Muscle layer of colon (tissue), 2 donors: ENCODE results near the gene RSRP1.

Experiments
- H3K27ac ChIP-seq: one replicate; pipeline ENCODE4 v1.7.0; 2013; ENCODE audit warnings: low read depth, mild to moderate bottlenecking, low read length, moderate library complexity
- H3K27me3 ChIP-seq, 2 donors: one replicate each; pipeline ENCODE4 v1.7.0; 2013; ENCODE audit warnings: low read length in 2 of 2, mild to moderate bottlenecking in 2 of 2; ENCODE audit not compliant: insufficient read depth in 2 of 2, control insufficient read depth in 1 of 2
- H3K36me3 ChIP-seq: one replicate; pipeline ENCODE4 v1.7.0; 2013; ENCODE audit warnings: mild to moderate bottlenecking, low read length; ENCODE audit not compliant: insufficient read depth
- H3K4me1 ChIP-seq: one replicate; pipeline ENCODE4 v1.7.0; 2013; ENCODE audit warnings: mild to moderate bottlenecking, low read length; ENCODE audit not compliant: insufficient read depth
- H3K4me3 ChIP-seq, 2 donors: one replicate each; pipeline ENCODE4 v1.7.0; 2013; ENCODE audit warnings: low read length in 2 of 2, low read depth in 1 of 2, mild to moderate bottlenecking in 1 of 2, moderate library complexity in 1 of 2
- H3K9ac ChIP-seq: one replicate; pipeline ENCODE4 v1.7.0; 2013; ENCODE audit warnings: low read length
- H3K9me3 ChIP-seq: one replicate; pipeline ENCODE4 v1.7.0; 2013; ENCODE audit warnings: mild to moderate bottlenecking, low read length
- donor health status: abdominal sarcoma.
- donor health status: Adenocarcinoma of cecum.

Gene RSRP1

DNA sequence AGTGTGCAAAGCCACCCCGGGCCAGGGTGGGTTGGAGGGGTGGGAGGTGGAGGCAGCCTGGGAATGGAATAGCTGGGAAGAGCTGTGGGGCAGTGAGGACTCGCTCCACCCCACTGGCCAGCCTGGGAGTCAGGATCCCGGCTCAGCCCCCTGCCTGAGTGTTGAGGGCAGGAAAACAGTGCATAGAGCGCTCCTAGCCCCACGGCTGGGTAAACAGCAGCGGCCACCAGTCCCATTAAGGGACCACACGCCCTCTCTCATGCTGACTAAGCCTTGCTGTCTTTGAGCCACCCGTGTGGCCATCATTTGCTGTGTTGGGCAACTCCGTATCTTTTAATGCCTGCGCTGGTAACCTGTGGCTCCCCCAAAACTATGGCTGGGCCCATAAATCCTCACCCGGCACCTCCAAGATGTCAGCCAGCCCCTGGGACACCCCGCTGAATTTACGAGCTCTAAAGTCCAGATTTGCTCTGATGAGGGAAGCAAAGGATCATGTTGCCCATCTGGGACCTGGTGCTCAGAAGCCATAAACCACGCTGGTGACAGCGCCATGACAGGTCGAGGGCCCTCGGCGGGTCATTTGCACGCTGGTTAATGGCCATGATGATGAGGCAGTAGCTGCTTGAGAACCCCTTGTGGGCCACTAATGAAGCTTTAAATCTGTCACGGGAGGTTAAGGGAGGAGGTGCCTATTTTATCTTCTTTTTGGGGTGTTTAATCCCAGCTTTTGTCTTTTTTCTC, 49.8 kb downstream of the RSRP1 start:
- H3K9me3 ChIP-seq, result no peaks in the 10 kb centered on the region
- H3K4me3 ChIP-seq, result no peak overlapping the region
- no peaks in the 10 kb centered on the region for H3K27me3 ChIP-seq
- peaks cover 9% of the 10 kb centered on the region for H3K4me1 ChIP-seq
- no peak overlapping the region for H3K27ac ChIP-seq
- no peaks in the 10 kb centered on the region for H3K36me3 ChIP-seq
- H3K9ac ChIP-seq, result no peak overlapping the region

- Histone ChIP-seq H3K27ac (no peak overlapping the region), H3K4me3 (no peak overlapping the region), H3K9ac (no peak overlapping the region), H3K27me3 (no peaks in the 10 kb centered on the region), H3K4me1 (peaks cover 9% of the 10 kb centered on the region), H3K36me3 (no peaks in the 10 kb centered on the region), H3K9me3 (no peaks in the 10 kb centered on the region)
These were observed 50.4 kb downstream of the RSRP1 start for GRCh38 chr1:25196830-25197229.

GRCh38 chr1:25195835-25196234, 51.4 kb downstream of the RSRP1 start:
- no peak overlapping the region for H3K27ac ChIP-seq
- no peak overlapping the region for H3K9ac ChIP-seq
- no peak overlapping the region for H3K4me3 ChIP-seq
- H3K4me1 ChIP-seq, result peaks cover 9% of the 10 kb centered on the region
- H3K9me3 ChIP-seq, result no peaks in the 10 kb centered on the region
- no peaks in the 10 kb centered on the region for H3K36me3 ChIP-seq
- no peaks in the 10 kb centered on the region for H3K27me3 ChIP-seq

- Histone ChIP-seq H3K4me1 (peaks cover 8% of the 10 kb centered on the region), H3K9ac (no peak overlapping the region), H3K9me3 (no peaks in the 10 kb centered on the region), H3K4me3 (no peak overlapping the region), H3K27ac (no peak overlapping the region), H3K36me3 (no peaks in the 10 kb centered on the region), H3K27me3 (no peaks in the 10 kb centered on the region)
These were observed 52.7 kb downstream of the RSRP1 start for GRCh38 chr1:25194572-25195020.

DNA sequence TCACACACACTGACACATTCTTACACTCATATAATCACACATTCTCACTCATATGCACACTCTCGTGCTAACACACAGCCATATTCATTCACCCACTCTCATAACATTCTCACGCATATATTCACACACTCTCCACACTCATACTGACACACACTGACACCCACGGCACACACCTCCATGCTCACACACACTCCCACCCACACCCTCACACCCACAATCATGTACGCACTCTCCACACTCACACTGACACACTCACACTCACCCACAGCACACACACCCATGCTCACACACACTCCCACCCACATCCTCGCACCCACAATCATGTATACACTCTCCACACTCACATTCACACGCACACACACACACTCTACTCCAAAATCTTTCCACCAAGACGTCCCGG, 53.2 kb downstream of the RSRP1 start:
- peaks cover 3% of the 10 kb centered on the region for H3K4me1 ChIP-seq

DNA sequence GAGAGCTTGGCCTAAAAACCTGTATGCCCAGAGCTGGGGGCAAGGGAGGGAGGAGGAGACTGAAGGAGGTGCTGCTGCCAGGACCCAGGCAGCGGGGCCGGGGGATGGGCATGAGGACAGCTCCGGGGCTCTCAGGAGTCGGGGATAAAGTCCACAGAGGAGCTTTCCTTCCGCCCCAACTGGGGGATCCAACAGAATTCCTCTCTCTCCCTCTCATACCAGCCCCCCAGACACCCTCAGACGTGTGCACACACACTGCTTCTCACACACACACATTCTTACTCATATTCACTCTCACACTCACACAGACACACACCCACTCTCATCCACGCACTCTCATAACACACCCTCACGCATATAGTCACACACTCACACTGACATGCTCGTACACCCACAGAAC, 54.0 kb downstream of the RSRP1 start:
- no peaks in the 10 kb centered on the region for H3K9me3 ChIP-seq
- no peaks in the 10 kb centered on the region for H3K36me3 ChIP-seq
- no peak overlapping the region for H3K9ac ChIP-seq
- no peak overlapping the region for H3K4me3 ChIP-seq
- no peak overlapping the region for H3K27ac ChIP-seq
- H3K27me3 ChIP-seq, result no peaks in the 10 kb centered on the region
- H3K4me1 ChIP-seq, result no peaks in the 10 kb centered on the region

More for the DNA sequence above, 53.2 kb downstream of the RSRP1 start:
- no peak overlapping the region for H3K9ac ChIP-seq
- H3K36me3 ChIP-seq, result no peaks in the 10 kb centered on the region
- no peak overlapping the region for H3K27ac ChIP-seq
- no peaks in the 10 kb centered on the region for H3K27me3 ChIP-seq
- H3K9me3 ChIP-seq, result no peaks in the 10 kb centered on the region
- H3K4me3 ChIP-seq, result no peak overlapping the region
